Hepatocyte (in vitro differentiated cells): ENCODE results near the gene ADIPOR2. TPM values are rescaled to one million over a fixed set of nuclear protein-coding genes. Genes with fewer than 3 reads are reported as not detected.

Source experiments
- DNase-seq: peaks from one replicate; pipeline ENCODE4 v3.0.0-alpha.2; 2016; ENCODE audit warnings: low spot score
- H2AFZ ChIP-seq: fragments of 200-600 bp; sonication (generic); 2 replicates; pipeline ENCODE4 v1.6.0; 2016; ENCODE audit warnings: antibody characterized with exemption, mild to moderate bottlenecking
- H3K27ac ChIP-seq: fragments of 200-600 bp; sonication (generic); 2 replicates; pipeline ENCODE4 v1.5.1; 2016; ENCODE audit warnings: mild to moderate bottlenecking
- H3K27me3 ChIP-seq: fragments of 200-600 bp; sonication (generic); 2 replicates; pipeline ENCODE4 v1.6.1; 2016
- H3K36me3 ChIP-seq: fragments of 200-600 bp; sonication (generic); replicated peaks from 2 replicates; pipeline ENCODE4 v1.5.1; 2016; ENCODE audit warnings: low read depth; ENCODE audit not compliant: insufficient read depth
- H3K4me1 ChIP-seq: fragments of 200-600 bp; sonication (generic); 2 replicates; pipeline ENCODE4 v1.5.1; 2016; ENCODE audit warnings: mild to moderate bottlenecking, moderate library complexity; ENCODE audit not compliant: insufficient read depth
- H3K4me2 ChIP-seq: fragments of 200-600 bp; sonication (generic); 2 replicates; pipeline ENCODE4 v1.6.0; 2016
- H3K4me3 ChIP-seq: fragments of 200-600 bp; sonication (generic); 2 replicates; pipeline ENCODE4 v1.5.1; 2016; ENCODE audit warnings: mild to moderate bottlenecking
- H3K79me2 ChIP-seq: fragments of 200-600 bp; sonication (generic); 2 replicates; pipeline ENCODE4 v1.6.0; 2017; ENCODE audit warnings: mild to moderate bottlenecking
- H3K9me2 ChIP-seq: fragments of 200-600 bp; sonication (generic); replicated peaks from 2 replicates; pipeline ENCODE4 v1.6.0; 2017; ENCODE audit warnings: mild to moderate bottlenecking; ENCODE audit not compliant: insufficient read depth
- H3K9me3 ChIP-seq: fragments of 200-600 bp; sonication (generic); 2 replicates; pipeline ENCODE4 v1.5.1; 2016; ENCODE audit warnings: low read depth, mild to moderate bottlenecking
- H4K20me1 ChIP-seq: fragments of 200-600 bp; sonication (generic); 2 replicates; pipeline ENCODE4 v1.6.0; 2016; ENCODE audit warnings: mild to moderate bottlenecking; ENCODE audit not compliant: insufficient read depth, poor library complexity, severe bottlenecking
- CTCF ChIP-seq: fragments of 200-600 bp; sonication (generic); IDR thresholded peaks from 2 replicates; pipeline ENCODE4 v1.5.1; 2016; ENCODE audit warnings: antibody characterized with exemption, mild to moderate bottlenecking; ENCODE audit not compliant: poor library complexity
- EZH2 ChIP-seq: fragments of 200-600 bp; sonication (generic); IDR thresholded peaks from 2 replicates; pipeline ENCODE4 v1.6.1; 2016; ENCODE audit warnings: antibody characterized with exemption, mild to moderate bottlenecking, borderline replicate concordance
- EZH2phosphoT487 ChIP-seq: fragments of 200-600 bp; sonication (generic); IDR thresholded peaks from one replicate; pipeline ENCODE4 v1.6.1; 2018; ENCODE audit warnings: antibody characterized with exemption, mild to moderate bottlenecking, low read depth, moderate library complexity; ENCODE audit not compliant: unreplicated experiment, severe bottlenecking
- WGBS: methylation state at CpG from one replicate; pipeline ENCODE4 v1.1.6; 2016; ENCODE audit warnings: low lambda C conversion rate; ENCODE audit errors: missing lambda C conversion rate; 5-methylcytosine and 5-hydroxymethylcytosine counted together
- polyA plus RNA-seq: library from polyadenylated mRNA; unstranded; fragments of >200 nt; fragmentation: Nextera tagmentation; extraction: Ambion mirVana; gene quantifications from 2 replicates; pipeline ENCODE4 v1.2.1, GENCODE V29; 2016
- total RNA-seq: library from RNA; depleted of rRNA; stranded (reverse); fragments of >200 nt; gene quantifications from 2 replicates; pipeline ENCODE4 v1.2.3, GENCODE V29; 2014

Gene ADIPOR2
- total and polyA plus RNA-seq, 2 experiments from 2014 or later: 10.4 to 47.3 TPM

GRCh38 chr12:1662761-1663439, 28.0 kb upstream of the ADIPOR2 start:
- H3K9me2 ChIP-seq: no peaks in the 10 kb centered on the region
- no peaks in the 10 kb centered on the region for H3K36me3 ChIP-seq
- 5% methylated on average over 41 of the region's 46 CpGs for WGBS
- TF ChIP-seq CTCF (peak; percentile 62), EZH2 (no peak)
- no peaks in the 10 kb centered on the region for H3K9me3 ChIP-seq
- peak; percentile 88 for DNase-seq
- peak overlapping the region; percentile 87 for H3K4me2 ChIP-seq
- peak overlapping the region; percentile 62 for H2AFZ ChIP-seq
- peaks cover 18% of the 10 kb centered on the region for H3K4me1 ChIP-seq
- H4K20me1 ChIP-seq: no peaks in the 10 kb centered on the region
- peak overlapping the region; percentile 93 for H3K27ac ChIP-seq
- no peak overlapping the region for H3K4me3 ChIP-seq
- no peaks in the 10 kb centered on the region for H3K79me2 ChIP-seq
- no peaks in the 10 kb centered on the region for H3K27me3 ChIP-seq

GRCh38 chr12:1663440-1664132, 27.3 kb upstream of the ADIPOR2 start:
- Histone ChIP-seq H3K9me3 (no peaks in the 10 kb centered on the region), H3K9me2 (no peaks in the 10 kb centered on the region), H3K36me3 (no peaks in the 10 kb centered on the region), H4K20me1 (no peaks in the 10 kb centered on the region), H3K4me3 (no peak overlapping the region), H3K27me3 (no peaks in the 10 kb centered on the region), H3K27ac (peak overlapping the region; percentile 93), H3K79me2 (no peaks in the 10 kb centered on the region), H2AFZ (no peak overlapping the region), H3K4me2 (peak overlapping the region; percentile 87), H3K4me1 (peaks cover 18% of the 10 kb centered on the region)
- TF ChIP-seq CTCF (no peak), EZH2 (no peak), EZH2phosphoT487 (no peak)
- WGBS: 80% methylated on average over 11 of the region's 11 CpGs
- no peak for DNase-seq

DNA sequence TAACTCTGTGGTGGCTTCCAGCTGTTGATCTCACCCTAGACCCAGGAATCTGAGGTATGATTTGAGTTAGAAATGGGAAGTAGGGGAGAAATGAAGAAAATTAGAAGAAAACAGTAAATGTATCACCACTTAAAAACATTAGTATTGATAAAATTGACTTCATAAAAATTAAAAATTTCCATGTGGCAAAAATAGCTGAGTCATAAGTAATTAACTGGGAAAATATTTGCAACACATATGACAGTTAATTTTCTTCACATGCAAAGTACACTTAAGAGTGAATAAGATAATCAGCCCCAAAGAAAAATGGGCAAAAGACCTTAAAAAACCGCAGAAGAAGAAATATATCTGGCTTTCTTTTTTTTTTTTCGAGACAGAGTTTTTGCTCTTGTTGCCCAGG, 25.5 kb upstream of the ADIPOR2 start:
- H3K4me2 ChIP-seq: no peak overlapping the region
- no peak for TF ChIP-seq CTCF
- no peak for TF ChIP-seq EZH2
- no peak for TF ChIP-seq EZH2phosphoT487
- H4K20me1 ChIP-seq: no peaks in the 10 kb centered on the region
- no peaks in the 10 kb centered on the region for H3K27me3 ChIP-seq
- no peak for DNase-seq
- peaks cover 14% of the 10 kb centered on the region for H3K4me1 ChIP-seq
- no peak overlapping the region for H2AFZ ChIP-seq
- H3K79me2 ChIP-seq: no peaks in the 10 kb centered on the region
- H3K9me3 ChIP-seq: no peaks in the 10 kb centered on the region
- no peaks in the 10 kb centered on the region for H3K36me3 ChIP-seq
- H3K27ac ChIP-seq: no peak overlapping the region
- no peak overlapping the region for H3K4me3 ChIP-seq
- H3K9me2 ChIP-seq: no peaks in the 10 kb centered on the region
- 95% methylated on average over 2 of the region's 2 CpGs for WGBS
